ENCODE results near the gene SMC4. TPM values are rescaled to one million over a fixed set of nuclear protein-coding genes. Genes with fewer than 3 reads are reported as not detected.

Gene SMC4
- polyA plus RNA-seq, 4 donors, result 17.0 to 57.2 (median 25.7) TPM

DNA sequence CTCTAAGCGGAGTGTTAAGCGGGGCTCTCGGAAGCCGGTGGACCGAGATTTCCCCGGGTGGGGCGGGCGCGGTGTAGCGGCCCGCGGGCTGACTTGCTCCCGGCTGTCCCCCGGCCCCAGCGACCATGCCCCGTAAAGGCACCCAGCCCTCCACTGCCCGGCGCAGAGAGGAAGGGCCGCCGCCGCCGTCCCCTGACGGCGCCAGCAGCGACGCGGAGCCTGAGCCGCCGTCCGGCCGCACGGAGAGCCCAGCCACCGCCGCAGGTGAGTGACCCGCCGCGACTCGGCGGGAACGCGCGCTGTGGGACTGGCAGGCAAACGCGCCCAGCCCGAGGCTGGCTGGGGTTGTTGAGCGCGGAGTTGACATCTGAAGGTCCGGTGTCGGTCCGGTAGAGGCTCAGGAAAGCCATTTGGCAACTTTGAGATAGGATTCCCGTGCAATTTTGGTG, 1.3 kb downstream of the SMC4 start:
- Histone ChIP-seq H3K9me3 (ENCODE audit: control insufficient read depth in 2 of 2, insufficient read depth in 1 of 2, low read depth in 1 of 2, low read length in 1 of 2) (no peaks in the 10 kb centered on the region), H3K27me3 (ENCODE audit: control insufficient read depth in 3 of 3, insufficient read depth in 3 of 3, low read length in 3 of 3) (no peaks in the 10 kb centered on the region), H3K4me1 (ENCODE audit: control insufficient read depth in 3 of 3, insufficient read depth in 2 of 3, low read depth in 1 of 3, low read length in 2 of 3) (no peaks in the 10 kb centered on the region), H3K27ac (ENCODE audit: low read depth in 1 of 3, low read length in 2 of 3) (peak overlapping the region; percentile 74 to 95 (median 90)), H3K36me3 (ENCODE audit: control insufficient read depth in 3 of 3, insufficient read depth in 2 of 3, low read depth in 1 of 3, low read length in 3 of 3) (no peaks in the 10 kb centered on the region), H3K4me3 (ENCODE audit: low read depth in 1 of 3, low read length in 3 of 3) (peak overlapping the region; percentile 77 to 97 (median 89))
- WGBS, 3 donors, result 0% methylated on average over 51 of the region's 51 CpGs
- DNase-seq (peak; percentile 24 to 65), FAIRE-seq (no peak)

DNA sequence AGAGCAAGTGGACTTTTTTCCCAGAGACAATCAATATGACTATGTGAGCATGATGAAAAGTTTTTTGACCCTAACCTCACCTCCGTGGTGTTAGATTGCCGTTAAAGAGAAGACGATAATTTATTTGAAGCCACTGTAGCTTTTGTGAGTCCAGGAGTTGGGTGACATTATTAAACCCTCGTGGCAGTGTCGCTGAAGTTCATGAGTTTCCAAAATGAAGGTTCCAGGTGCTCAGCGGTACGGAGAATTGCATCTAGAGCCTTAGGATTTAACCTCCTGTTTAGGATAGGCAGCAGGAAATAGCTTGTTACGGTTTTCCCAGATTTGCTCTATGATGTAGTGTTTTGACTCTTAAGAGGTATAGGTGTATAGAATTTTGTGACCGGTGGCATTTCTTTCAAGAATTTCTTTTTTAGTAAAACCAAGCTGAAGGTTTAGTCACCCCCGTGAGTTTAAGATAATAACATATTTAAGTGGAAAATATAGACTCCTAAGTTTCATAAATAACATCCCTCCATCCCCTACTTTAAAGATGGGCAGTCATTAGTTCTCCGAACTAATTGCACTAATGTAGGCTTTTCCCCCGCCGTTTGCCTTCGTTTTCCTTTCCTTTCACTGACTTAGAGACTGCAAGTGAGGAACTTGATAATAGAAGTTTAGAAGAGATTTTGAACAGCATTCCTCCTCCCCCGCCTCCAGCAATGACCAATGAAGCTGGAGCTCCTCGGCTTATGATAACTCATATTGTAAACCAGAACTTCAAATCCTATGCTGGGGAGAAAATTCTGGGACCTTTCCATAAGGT, 2.0 kb downstream of the SMC4 start:
- FAIRE-seq (no peak), DNase-seq (peak; percentile 39 to 61)
- Histone ChIP-seq H3K27ac (ENCODE audit: low read depth in 1 of 3, low read length in 2 of 3) (peak overlapping the region; percentile 74 to 95 (median 90)), H3K4me1 (ENCODE audit: control insufficient read depth in 3 of 3, insufficient read depth in 2 of 3, low read depth in 1 of 3, low read length in 2 of 3) (no peaks in the 10 kb centered on the region), H3K27me3 (ENCODE audit: control insufficient read depth in 3 of 3, insufficient read depth in 3 of 3, low read length in 3 of 3) (no peaks in the 10 kb centered on the region), H3K36me3 (ENCODE audit: control insufficient read depth in 3 of 3, insufficient read depth in 2 of 3, low read depth in 1 of 3, low read length in 3 of 3) (no peaks in the 10 kb centered on the region), H3K9me3 (ENCODE audit: control insufficient read depth in 2 of 2, insufficient read depth in 1 of 2, low read depth in 1 of 2, low read length in 1 of 2) (no peaks in the 10 kb centered on the region), H3K4me3 (ENCODE audit: low read depth in 1 of 3, low read length in 3 of 3) (peak overlapping the region; percentile 77 to 97 (median 89))
- WGBS, 3 donors, result 2 to 3% (median 3%) methylated on average over 16 of the region's 16 CpGs

DNA sequence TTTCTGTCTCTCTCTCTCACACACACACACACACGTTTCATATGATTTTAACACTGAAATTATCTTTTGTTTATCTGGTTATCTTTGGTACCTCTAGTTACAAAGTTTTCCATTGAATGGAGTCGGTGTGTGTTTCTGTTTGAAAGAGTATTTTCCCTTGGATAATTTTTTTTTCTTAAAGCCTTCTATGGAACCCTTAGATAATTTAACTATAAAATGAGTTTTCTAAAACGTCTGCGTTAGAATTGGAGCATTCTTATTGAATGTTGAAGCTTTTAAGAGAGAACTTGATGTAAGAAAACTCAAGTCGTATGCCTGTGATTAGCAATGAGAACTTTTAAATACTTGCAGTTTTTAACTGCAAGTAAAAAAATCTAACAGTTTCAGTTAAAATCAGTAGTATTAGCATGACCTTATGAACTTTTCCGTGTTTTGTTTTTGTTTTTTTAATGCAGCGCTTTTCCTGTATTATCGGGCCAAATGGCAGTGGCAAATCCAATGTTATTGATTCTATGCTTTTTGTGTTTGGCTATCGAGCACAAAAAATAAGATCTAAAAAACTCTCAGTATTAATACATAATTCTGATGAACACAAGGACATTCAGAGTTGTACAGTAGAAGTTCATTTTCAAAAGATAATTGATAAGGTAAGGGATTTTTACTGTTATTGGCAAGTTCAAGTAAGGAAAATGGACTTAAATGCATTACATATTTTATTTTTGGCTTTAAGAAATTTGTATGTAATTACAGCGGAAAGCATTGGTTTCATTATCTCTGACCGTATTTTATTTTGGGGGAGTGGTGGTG, 3.0 kb downstream of the SMC4 start:
- H3K36me3 ChIP-seq (ENCODE audit: control insufficient read depth in 3 of 3, insufficient read depth in 2 of 3, low read depth in 1 of 3, low read length in 3 of 3), result peaks cover 0 to 4% (median 0%) of the 10 kb centered on the region in 3 donors
- DNase-seq (peak; percentile 2 to 44), FAIRE-seq (no peak)
- H3K4me3 ChIP-seq (ENCODE audit: low read depth in 1 of 3, low read length in 3 of 3), result peak overlapping the region in 1 of 3 donors; percentile 97
- 9 to 16% (median 11%) methylated on average over 11 of the region's 11 CpGs for whole genome bisulfite sequencing, 3 donors
- H3K27ac ChIP-seq (ENCODE audit: low read depth in 1 of 3, low read length in 2 of 3), result no peak overlapping the region
- H3K4me1 ChIP-seq (ENCODE audit: control insufficient read depth in 3 of 3, insufficient read depth in 2 of 3, low read depth in 1 of 3, low read length in 2 of 3), result no peaks in the 10 kb centered on the region
- H3K27me3 ChIP-seq (ENCODE audit: control insufficient read depth in 3 of 3, insufficient read depth in 3 of 3, low read length in 3 of 3), result no peaks in the 10 kb centered on the region
- H3K9me3 ChIP-seq (ENCODE audit: control insufficient read depth in 2 of 2, insufficient read depth in 1 of 2, low read depth in 1 of 2, low read length in 1 of 2), result no peaks in the 10 kb centered on the region

DNA sequence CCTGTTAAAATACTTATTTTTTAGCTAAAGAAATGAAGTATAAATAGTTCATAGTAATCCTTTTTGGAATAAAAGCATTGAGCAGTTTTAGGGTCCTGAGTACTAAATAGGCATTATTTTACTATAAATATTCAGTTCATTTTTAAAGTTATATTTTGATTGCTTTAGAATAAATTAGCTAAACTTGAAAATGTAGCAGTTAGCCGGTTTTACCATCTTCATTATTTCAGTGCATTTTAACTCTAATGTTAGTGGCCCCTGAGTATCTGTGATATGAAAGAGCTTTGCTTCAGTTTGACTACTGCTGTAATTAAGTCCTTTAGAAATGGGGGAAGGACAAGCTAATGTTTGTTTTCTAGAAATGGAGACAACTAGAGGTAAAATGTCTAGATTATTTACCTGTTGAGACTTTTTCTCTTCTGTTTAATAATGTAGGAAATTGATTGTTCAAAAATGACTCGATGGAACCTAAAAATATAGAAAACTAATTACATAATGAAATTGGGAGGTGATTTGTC, 3.6 kb downstream of the SMC4 start:
- no peak for FAIRE-seq
- no peak overlapping the region for H3K4me3 ChIP-seq (ENCODE audit: low read depth in 1 of 3, low read length in 3 of 3)
- 17 to 27% (median 17%) methylated on average over 2 of the region's 2 CpGs for WGBS, 3 donors
- peaks cover 0 to 4% (median 0%) of the 10 kb centered on the region in 3 donors for H3K36me3 ChIP-seq (ENCODE audit: control insufficient read depth in 3 of 3, insufficient read depth in 2 of 3, low read depth in 1 of 3, low read length in 3 of 3)
- H3K27ac ChIP-seq (ENCODE audit: low read depth in 1 of 3, low read length in 2 of 3), result no peak overlapping the region
- DNase-seq, result peak; percentile 3 to 35
- no peaks in the 10 kb centered on the region for H3K27me3 ChIP-seq (ENCODE audit: control insufficient read depth in 3 of 3, insufficient read depth in 3 of 3, low read length in 3 of 3)
- no peaks in the 10 kb centered on the region for H3K4me1 ChIP-seq (ENCODE audit: control insufficient read depth in 3 of 3, insufficient read depth in 2 of 3, low read depth in 1 of 3, low read length in 2 of 3)
- no peaks in the 10 kb centered on the region for H3K9me3 ChIP-seq (ENCODE audit: control insufficient read depth in 2 of 2, insufficient read depth in 1 of 2, low read depth in 1 of 2, low read length in 1 of 2)

DNA sequence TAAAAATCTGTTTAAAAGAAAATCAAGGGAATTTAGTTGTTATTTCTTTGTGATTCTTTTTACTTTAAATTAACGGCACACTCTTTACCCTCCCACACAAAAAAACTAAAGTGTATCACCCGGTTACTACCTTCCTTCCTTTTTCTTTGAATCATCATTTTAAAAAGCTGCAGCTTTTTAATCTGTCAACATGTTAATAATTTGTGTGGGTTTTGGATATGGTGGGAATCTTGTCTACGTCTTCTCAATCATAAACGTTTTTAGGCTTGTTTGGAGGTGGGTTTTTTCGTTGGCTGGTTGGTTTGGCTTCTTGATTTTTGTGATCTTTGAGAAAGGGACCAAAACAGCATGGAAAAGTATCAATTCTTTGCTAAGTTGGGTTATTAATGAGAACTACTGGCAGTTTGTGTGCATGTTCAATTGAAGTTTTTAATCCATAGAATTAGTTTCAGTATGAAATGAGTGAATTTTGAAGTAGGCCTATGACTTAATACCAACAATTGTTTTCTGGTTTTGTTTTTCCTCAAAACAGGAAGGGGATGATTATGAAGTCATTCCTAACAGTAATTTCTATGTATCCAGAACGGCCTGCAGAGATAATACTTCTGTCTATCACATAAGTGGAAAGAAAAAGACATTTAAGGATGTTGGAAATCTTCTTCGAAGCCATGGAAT, 4.5 kb downstream of the SMC4 start:
- Histone ChIP-seq H3K27ac (ENCODE audit: low read depth in 1 of 3, low read length in 2 of 3) (no peak overlapping the region), H3K9me3 (ENCODE audit: control insufficient read depth in 2 of 2, insufficient read depth in 1 of 2, low read depth in 1 of 2, low read length in 1 of 2) (no peaks in the 10 kb centered on the region), H3K4me3 (ENCODE audit: low read depth in 1 of 3, low read length in 3 of 3) (no peak overlapping the region), H3K27me3 (ENCODE audit: control insufficient read depth in 3 of 3, insufficient read depth in 3 of 3, low read length in 3 of 3) (no peaks in the 10 kb centered on the region), H3K4me1 (ENCODE audit: control insufficient read depth in 3 of 3, insufficient read depth in 2 of 3, low read depth in 1 of 3, low read length in 2 of 3) (no peaks in the 10 kb centered on the region), H3K36me3 (ENCODE audit: control insufficient read depth in 3 of 3, insufficient read depth in 2 of 3, low read depth in 1 of 3, low read length in 3 of 3) (peaks cover 0 to 4% (median 0%) of the 10 kb centered on the region in 3 donors)
- FAIRE-seq, result no peak
- peak in 1 of 2 donors; percentile 35 for DNase-seq
- WGBS, 3 donors, result 33 to 58% (median 51%) methylated on average over 7 of the region's 7 CpGs

DNA sequence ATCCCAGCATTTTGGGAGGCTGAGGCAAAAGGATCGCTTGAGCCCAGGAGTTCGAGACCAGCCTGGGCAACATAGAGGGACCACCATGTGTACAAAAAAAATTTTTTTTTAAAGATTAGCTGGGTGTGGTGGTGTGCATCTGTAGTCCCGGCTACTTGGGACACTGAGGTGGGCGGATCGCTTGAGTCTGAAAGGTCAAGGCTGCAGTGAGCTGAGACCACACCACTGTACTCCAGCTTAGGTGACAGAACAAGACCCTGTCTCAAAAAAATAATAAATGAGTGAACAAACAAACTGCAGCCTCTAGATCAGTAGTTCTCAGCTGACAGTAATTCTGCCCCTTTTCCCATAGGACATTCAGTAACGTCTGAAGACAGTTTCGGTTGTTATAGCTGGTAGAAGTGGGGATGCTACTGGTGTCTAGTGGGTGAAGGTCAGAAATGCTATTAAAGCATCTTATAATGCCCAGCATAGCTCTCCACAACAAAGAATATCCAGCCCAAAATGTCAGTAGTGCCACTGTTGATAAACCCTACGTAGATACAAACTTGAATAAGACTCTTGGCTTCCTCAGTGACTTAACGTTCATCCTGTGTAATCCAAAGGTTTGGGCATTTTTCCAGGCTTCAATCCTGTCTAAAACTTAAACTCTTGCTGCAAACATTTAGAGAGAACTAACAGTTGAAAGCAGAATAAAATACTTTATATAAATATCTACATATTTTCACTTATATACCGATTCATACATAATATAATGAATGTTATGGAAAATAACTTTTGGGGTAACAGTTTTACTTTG, 10.6 kb downstream of the SMC4 start:
- Histone ChIP-seq H3K36me3 (ENCODE audit: control insufficient read depth in 3 of 3, insufficient read depth in 2 of 3, low read depth in 1 of 3, low read length in 3 of 3) (peaks cover 3 to 15% (median 4%) of the 10 kb centered on the region in 3 donors), H3K27me3 (ENCODE audit: control insufficient read depth in 3 of 3, insufficient read depth in 3 of 3, low read length in 3 of 3) (no peaks in the 10 kb centered on the region), H3K27ac (ENCODE audit: low read depth in 1 of 3, low read length in 2 of 3) (no peak overlapping the region), H3K4me3 (ENCODE audit: low read depth in 1 of 3, low read length in 3 of 3) (no peak overlapping the region), H3K4me1 (ENCODE audit: control insufficient read depth in 3 of 3, insufficient read depth in 2 of 3, low read depth in 1 of 3, low read length in 2 of 3) (no peaks in the 10 kb centered on the region), H3K9me3 (ENCODE audit: control insufficient read depth in 2 of 2, insufficient read depth in 1 of 2, low read depth in 1 of 2, low read length in 1 of 2) (no peaks in the 10 kb centered on the region)
- 80 to 89% (median 85%) methylated on average over 10 of the region's 10 CpGs for WGBS, 3 donors
- no peak for DNase-seq
- FAIRE-seq, result no peak

DNA sequence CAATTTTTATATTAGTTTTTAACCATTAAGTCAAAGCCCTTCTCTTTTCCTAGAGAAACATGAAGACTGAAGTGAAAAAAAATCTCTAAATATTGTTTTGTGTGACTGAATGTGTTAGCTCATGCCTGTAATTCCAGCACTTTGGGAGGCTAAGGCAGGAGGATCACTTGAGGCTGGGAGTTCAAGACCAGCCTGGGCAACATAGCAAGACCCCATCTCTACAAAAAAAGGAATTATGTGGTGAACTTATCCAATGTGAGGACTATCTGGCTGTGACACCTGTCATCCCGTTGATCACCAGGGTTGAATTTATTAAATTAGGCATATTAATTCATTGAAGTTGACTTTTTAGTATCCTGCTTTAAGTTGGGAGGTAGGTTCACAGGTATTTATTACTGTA, 13.0 kb downstream of the SMC4 start:
- FAIRE-seq (no peak), DNase-seq (no peak)
- 31 to 54% (median 46%) methylated on average over 1 of the region's 1 CpG for WGBS, 3 donors

More for the DNA sequence above, 13.0 kb downstream of the SMC4 start:
- Histone ChIP-seq H3K4me1 (ENCODE audit: control insufficient read depth in 3 of 3, insufficient read depth in 2 of 3, low read depth in 1 of 3, low read length in 2 of 3) (no peaks in the 10 kb centered on the region), H3K36me3 (ENCODE audit: control insufficient read depth in 3 of 3, insufficient read depth in 2 of 3, low read depth in 1 of 3, low read length in 3 of 3) (peaks cover 4 to 13% (median 5%) of the 10 kb centered on the region in 3 donors), H3K27ac (ENCODE audit: low read depth in 1 of 3, low read length in 2 of 3) (no peak overlapping the region), H3K27me3 (ENCODE audit: control insufficient read depth in 3 of 3, insufficient read depth in 3 of 3, low read length in 3 of 3) (no peaks in the 10 kb centered on the region), H3K4me3 (ENCODE audit: low read depth in 1 of 3, low read length in 3 of 3) (no peak overlapping the region), H3K9me3 (ENCODE audit: control insufficient read depth in 2 of 2, insufficient read depth in 1 of 2, low read depth in 1 of 2, low read length in 1 of 2) (no peaks in the 10 kb centered on the region)
